ENCODE data around the gene IFT57.

Gene IFT57

GRCh38 chr3:108124337-108125152, 97.7 kb downstream of the IFT57 start:
- DNase-seq (ENCODE audit: insufficient read length, low spot score), result no peak
- TF ChIP-seq, protein P1, sequence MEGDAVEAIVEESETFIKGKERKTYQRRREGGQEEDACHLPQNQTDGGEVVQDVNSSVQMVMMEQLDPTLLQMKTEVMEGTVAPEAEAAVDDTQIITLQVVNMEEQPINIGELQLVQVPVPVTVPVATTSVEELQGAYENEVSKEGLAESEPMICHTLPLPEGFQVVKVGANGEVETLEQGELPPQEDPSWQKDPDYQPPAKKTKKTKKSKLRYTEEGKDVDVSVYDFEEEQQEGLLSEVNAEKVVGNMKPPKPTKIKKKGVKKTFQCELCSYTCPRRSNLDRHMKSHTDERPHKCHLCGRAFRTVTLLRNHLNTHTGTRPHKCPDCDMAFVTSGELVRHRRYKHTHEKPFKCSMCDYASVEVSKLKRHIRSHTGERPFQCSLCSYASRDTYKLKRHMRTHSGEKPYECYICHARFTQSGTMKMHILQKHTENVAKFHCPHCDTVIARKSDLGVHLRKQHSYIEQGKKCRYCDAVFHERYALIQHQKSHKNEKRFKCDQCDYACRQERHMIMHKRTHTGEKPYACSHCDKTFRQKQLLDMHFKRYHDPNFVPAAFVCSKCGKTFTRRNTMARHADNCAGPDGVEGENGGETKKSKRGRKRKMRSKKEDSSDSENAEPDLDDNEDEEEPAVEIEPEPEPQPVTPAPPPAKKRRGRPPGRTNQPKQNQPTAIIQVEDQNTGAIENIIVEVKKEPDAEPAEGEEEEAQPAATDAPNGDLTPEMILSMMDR (IDR thresholded peaks at IDR 0.05; ENCODE audit: insufficient read depth, missing control alignments), result no peak
- no peak for FAIRE-seq

DNA sequence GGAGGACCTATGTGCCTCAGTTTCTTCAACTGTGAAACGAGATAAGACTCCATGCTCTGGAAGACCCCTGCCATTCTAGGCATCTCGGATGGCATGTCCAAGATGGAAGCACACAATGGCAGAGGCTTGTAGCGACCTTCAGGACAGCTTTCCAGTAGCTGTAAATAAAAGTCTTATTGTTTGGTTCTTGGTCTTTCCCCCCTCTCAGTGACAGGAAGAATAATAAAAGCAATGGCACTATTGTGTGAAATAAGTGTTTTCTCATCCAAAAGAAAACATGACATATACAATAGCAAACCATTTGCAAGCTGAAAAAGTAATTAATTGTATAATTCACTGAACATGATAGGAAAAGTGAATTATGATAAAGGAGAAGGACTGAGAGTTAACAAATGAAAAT, 98.9 kb downstream of the IFT57 start:
- TF ChIP-seq, protein P1 (IDR thresholded peaks at IDR 0.05; ENCODE audit: insufficient read depth, missing control alignments), result no peak
- DNase-seq (ENCODE audit: insufficient read length, low spot score) (no peak), FAIRE-seq (no peak)

- FAIRE-seq (no peak), DNase-seq (ENCODE audit: insufficient read length, low spot score) (no peak)
- TF ChIP-seq, protein P1 (IDR thresholded peaks at IDR 0.05; ENCODE audit: insufficient read depth, missing control alignments), result no peak
These were observed 99.9 kb downstream of the IFT57 start for GRCh38 chr3:108122276-108122675.

DNA sequence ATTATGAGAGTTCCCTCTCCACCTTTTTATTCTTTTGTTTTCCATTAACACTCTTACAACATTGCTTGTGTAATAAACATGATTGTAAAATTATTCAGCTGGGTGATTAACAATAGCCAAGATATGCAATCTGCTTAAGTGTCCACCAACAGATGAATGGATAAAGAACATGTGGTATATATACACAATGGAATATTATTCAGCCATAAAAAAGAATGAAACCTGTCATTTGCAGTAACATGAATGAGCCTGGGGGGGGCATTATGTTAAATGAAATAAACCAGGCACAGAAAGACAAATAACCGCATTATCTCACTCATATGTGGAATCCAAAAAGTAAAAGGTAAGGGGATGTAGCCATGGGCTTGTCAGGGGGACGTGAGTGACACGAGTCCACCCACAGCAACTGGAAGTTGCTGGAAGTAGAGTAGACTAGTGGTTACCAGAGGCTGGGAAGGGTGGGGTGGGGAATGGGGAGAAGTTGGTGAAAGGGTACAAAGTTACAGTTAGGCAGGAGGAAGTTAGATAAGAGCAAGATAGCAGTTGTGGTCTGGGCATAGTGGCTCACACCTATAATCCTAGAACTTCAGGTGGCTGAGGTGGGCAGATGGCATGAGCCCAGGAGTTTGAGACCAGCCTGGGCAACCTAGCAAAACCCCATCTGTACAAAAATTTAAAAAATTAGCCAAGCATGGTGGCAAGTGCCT, 102.7 kb downstream of the IFT57 start:
- FAIRE-seq (no peak), DNase-seq (ENCODE audit: insufficient read length, low spot score) (no peak)
- TF ChIP-seq, protein P1 (IDR thresholded peaks at IDR 0.05; ENCODE audit: insufficient read depth, missing control alignments), result no peak

DNA sequence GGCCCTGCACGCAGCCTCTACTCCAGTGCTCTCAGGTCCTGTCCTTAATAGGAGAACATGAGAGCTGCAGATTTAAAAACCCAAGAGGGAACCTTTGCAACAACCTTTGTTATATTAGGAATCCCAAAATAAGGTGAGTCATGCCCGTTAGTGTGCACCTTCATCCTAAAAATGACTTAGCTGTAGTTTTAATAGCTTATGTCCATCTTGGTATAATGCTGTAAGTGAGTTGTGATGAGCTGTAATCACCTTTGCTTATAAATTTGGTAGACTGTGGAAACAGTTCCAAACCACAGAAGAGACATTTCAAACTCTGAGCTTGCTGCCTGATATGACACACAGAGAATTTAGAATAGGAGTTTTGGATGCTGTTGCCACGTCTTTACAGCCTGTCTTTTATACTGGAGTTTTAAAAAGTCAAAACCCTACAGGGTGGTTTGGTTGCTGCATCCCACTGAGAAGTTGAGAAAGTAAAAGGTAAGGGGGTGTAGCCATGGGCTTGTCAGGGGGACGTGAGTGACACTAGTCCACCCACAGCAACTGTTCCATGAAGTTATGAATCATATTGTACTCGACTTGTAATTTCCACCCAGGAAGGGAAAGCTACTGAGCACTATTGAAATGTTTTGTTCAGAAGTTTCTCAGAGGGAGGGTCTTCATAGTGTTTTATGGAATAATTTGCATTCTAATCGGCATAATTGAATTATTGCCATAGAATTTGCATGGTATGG, 104.0 kb downstream of the IFT57 start:
- DNase-seq (ENCODE audit: insufficient read length, low spot score), result no peak
- no peak for FAIRE-seq
- TF ChIP-seq, protein P1 (IDR thresholded peaks at IDR 0.05; ENCODE audit: insufficient read depth, missing control alignments), result no peak

DNA sequence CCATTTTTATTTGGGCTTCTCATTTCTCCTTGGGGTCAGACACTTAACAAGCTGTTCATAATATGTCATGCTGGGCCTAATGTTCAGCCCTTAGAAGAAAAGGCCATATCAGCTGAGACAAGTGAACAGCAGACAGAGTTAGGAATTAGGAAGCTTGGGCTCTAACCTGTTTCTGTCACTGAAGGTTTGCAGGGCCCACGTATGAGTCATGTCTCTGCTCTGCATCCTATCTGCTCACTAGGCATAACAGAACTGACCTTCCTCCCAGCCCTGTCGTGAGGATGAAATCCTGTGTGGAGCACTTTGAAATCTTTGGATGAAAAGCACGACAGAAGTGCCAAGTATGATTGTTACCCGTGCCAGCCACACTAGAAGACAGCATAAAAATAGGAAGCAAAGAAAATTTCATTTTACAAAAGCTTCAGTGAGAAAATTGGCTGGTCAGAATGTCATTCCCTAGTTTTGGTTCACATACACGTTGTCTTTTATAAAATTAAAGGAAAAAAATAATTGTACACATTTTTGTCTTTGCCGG, 104.9 kb downstream of the IFT57 start:
- TF ChIP-seq, protein P1 (IDR thresholded peaks at IDR 0.05; ENCODE audit: insufficient read depth, missing control alignments), result no peak
- FAIRE-seq (no peak), DNase-seq (ENCODE audit: insufficient read length, low spot score) (no peak)

Data from D721Med (cell line).